ENCODE results near the gene HDAC7. TPM values are rescaled to one million over a fixed set of nuclear protein-coding genes. Genes with fewer than 3 reads are reported as not detected.
"Not testable (repeated sequence)": the region's sequence is repeated elsewhere in the genome, so short reads cannot be mapped to it uniquely, and the experiment has no call there.

Gene HDAC7
- total and polyA plus RNA-seq, 2 experiments from 2014 or later = 19.0 to 41.2 TPM

- 74% methylated on average over 2 of the region's 2 CpGs for WGBS (ENCODE audit: low lambda C conversion rate, missing lambda C conversion rate)
- no peaks in the 10 kb centered on the region for H3K9me2 ChIP-seq (replicated peaks; ENCODE audit: insufficient read depth)
- no peak for DNase-seq (ENCODE audit: low spot score)
- peaks cover 60% of the 10 kb centered on the region for H3K4me1 ChIP-seq (ENCODE audit: insufficient read depth)
- H3K4me2 ChIP-seq = peak overlapping the region; percentile 21
- H3K27ac ChIP-seq = peak overlapping the region; percentile 98
- no peak overlapping the region for H2AFZ ChIP-seq
- no peak overlapping the region for H3K4me3 ChIP-seq
- H3K36me3 ChIP-seq (replicated peaks; ENCODE audit: insufficient read depth, low read depth) = no peaks in the 10 kb centered on the region
- TF ChIP-seq EZH2 (IDR thresholded peaks at IDR 0.05; ENCODE audit: borderline replicate concordance) (no peak), EZH2phosphoT487 (IDR thresholded peaks at IDR 0.05; ENCODE audit: low read depth, severe bottlenecking, unreplicated experiment) (no peak), CTCF (IDR thresholded peaks at IDR 0.05; ENCODE audit: poor library complexity) (no peak)
- H3K79me2 ChIP-seq = peaks cover 94% of the 10 kb centered on the region
- peaks cover 28% of the 10 kb centered on the region for H4K20me1 ChIP-seq (ENCODE audit: insufficient read depth, poor library complexity, severe bottlenecking)
- H3K27me3 ChIP-seq = no peaks in the 10 kb centered on the region
- H3K9me3 ChIP-seq (ENCODE audit: low read depth) = no peaks in the 10 kb centered on the region
Observed at GRCh38 chr12:47811072-47811396, 8.7 kb downstream of the HDAC7 start.

GRCh38 chr12:47809518-47809917, 10.2 kb downstream of the HDAC7 start:
- not testable (repeated sequence) for H3K9me2 ChIP-seq (replicated peaks; ENCODE audit: insufficient read depth); H3K36me3 ChIP-seq (replicated peaks; ENCODE audit: insufficient read depth, low read depth); H3K27me3 ChIP-seq; DNase-seq (ENCODE audit: low spot score); H3K9me3 ChIP-seq (ENCODE audit: low read depth); H3K4me3 ChIP-seq; H2AFZ ChIP-seq; H3K4me2 ChIP-seq
- Histone ChIP-seq H3K4me1 (ENCODE audit: insufficient read depth) (peaks cover 67% of the 10 kb centered on the region), H3K79me2 (peaks cover 94% of the 10 kb centered on the region), H3K27ac (peak overlapping the region; percentile 98), H4K20me1 (ENCODE audit: insufficient read depth, poor library complexity, severe bottlenecking) (peaks cover 35% of the 10 kb centered on the region)
- WGBS (ENCODE audit: low lambda C conversion rate, missing lambda C conversion rate) = 93% methylated on average over 9 of the region's 9 CpGs

GRCh38 chr12:47808574-47809365, 10.9 kb downstream of the HDAC7 start:
- 86% methylated on average over 9 of the region's 9 CpGs for WGBS (ENCODE audit: low lambda C conversion rate, missing lambda C conversion rate)
- Histone ChIP-seq H3K4me1 (ENCODE audit: insufficient read depth) (peaks cover 64% of the 10 kb centered on the region), H3K9me2 (replicated peaks; ENCODE audit: insufficient read depth) (no peaks in the 10 kb centered on the region)

More at GRCh38 chr12:47808574-47809365, 10.9 kb downstream of the HDAC7 start:
- no peak for DNase-seq (ENCODE audit: low spot score)
- Histone ChIP-seq H3K27ac (peak overlapping the region; percentile 62), H2AFZ (no peak overlapping the region), H3K79me2 (peaks cover 94% of the 10 kb centered on the region), H3K27me3 (no peaks in the 10 kb centered on the region), H3K36me3 (replicated peaks; ENCODE audit: insufficient read depth, low read depth) (no peaks in the 10 kb centered on the region), H3K4me3 (no peak overlapping the region), H3K9me3 (ENCODE audit: low read depth) (no peaks in the 10 kb centered on the region), H4K20me1 (ENCODE audit: insufficient read depth, poor library complexity, severe bottlenecking) (peaks cover 40% of the 10 kb centered on the region), H3K4me2 (no peak overlapping the region)
- no peak for TF ChIP-seq EZH2 (IDR thresholded peaks at IDR 0.05; ENCODE audit: borderline replicate concordance)
- TF ChIP-seq CTCF (IDR thresholded peaks at IDR 0.05; ENCODE audit: poor library complexity) = no peak
- TF ChIP-seq EZH2phosphoT487 (IDR thresholded peaks at IDR 0.05; ENCODE audit: low read depth, severe bottlenecking, unreplicated experiment) = no peak

All from hepatocyte (in vitro differentiated cells).